ENCODE measurements around the gene JAKMIP1.
A peak's percentile ranks its signal among the peaks of the same experiment; 100 is the strongest.

JAKMIP1 gene

DNA sequence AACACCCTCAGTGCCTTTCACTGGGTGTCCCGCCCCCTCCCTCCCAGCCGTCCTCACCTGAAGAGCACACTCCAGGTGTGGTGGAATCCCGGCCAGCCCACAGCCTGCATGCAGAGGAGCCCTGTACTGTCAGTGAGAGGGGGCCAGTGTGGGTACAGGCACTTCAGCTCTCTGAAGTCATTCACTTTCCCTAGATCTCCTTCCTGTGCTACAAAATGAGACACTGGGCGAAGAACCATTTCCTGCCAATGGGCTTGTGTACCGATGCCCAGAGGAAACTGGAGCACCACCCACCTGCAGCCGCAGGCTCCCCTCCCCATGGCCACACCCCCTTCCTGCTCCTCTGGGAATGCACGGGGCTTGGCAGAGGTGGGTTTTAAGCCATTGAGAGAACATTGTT is 108.2 kb downstream of the JAKMIP1 start:
- TF ChIP-seq, protein P1, sequence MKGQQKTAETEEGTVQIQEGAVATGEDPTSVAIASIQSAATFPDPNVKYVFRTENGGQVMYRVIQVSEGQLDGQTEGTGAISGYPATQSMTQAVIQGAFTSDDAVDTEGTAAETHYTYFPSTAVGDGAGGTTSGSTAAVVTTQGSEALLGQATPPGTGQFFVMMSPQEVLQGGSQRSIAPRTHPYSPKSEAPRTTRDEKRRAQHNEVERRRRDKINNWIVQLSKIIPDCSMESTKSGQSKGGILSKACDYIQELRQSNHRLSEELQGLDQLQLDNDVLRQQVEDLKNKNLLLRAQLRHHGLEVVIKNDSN (IDR thresholded peaks at IDR 0.05), result no peak
- TF ChIP-seq, protein P2, sequence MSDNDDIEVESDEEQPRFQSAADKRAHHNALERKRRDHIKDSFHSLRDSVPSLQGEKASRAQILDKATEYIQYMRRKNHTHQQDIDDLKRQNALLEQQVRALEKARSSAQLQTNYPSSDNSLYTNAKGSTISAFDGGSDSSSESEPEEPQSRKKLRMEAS (IDR thresholded peaks at IDR 0.05), result no peak
- TF ChIP-seq YY1 (IDR thresholded peaks at IDR 0.05; ENCODE audit: low read depth) (no peak), CREB1 (IDR thresholded peaks at IDR 0.05; ENCODE audit: low read depth) (no peak), ZBTB7A (IDR thresholded peaks at IDR 0.05; ENCODE audit: low read depth) (no peak), TAF1 (IDR thresholded peaks at IDR 0.05; ENCODE audit: low read depth) (no peak), EGR1 (IDR thresholded peaks at IDR 0.05) (no peak), CEBPB (IDR thresholded peaks at IDR 0.05) (no peak), TCF12 (IDR thresholded peaks at IDR 0.05; ENCODE audit: low read depth) (no peak), RAD21 (IDR thresholded peaks at IDR 0.05; ENCODE audit: low read depth) (no peak), EP300 (IDR thresholded peaks at IDR 0.05; ENCODE audit: borderline replicate concordance) (no peak), TEAD4 (IDR thresholded peaks at IDR 0.05) (no peak), FOXM1 (IDR thresholded peaks at IDR 0.05; ENCODE audit: borderline replicate concordance, low read depth) (no peak), NFIC (IDR thresholded peaks at IDR 0.05) (no peak)
- TF ChIP-seq, protein P3, sequence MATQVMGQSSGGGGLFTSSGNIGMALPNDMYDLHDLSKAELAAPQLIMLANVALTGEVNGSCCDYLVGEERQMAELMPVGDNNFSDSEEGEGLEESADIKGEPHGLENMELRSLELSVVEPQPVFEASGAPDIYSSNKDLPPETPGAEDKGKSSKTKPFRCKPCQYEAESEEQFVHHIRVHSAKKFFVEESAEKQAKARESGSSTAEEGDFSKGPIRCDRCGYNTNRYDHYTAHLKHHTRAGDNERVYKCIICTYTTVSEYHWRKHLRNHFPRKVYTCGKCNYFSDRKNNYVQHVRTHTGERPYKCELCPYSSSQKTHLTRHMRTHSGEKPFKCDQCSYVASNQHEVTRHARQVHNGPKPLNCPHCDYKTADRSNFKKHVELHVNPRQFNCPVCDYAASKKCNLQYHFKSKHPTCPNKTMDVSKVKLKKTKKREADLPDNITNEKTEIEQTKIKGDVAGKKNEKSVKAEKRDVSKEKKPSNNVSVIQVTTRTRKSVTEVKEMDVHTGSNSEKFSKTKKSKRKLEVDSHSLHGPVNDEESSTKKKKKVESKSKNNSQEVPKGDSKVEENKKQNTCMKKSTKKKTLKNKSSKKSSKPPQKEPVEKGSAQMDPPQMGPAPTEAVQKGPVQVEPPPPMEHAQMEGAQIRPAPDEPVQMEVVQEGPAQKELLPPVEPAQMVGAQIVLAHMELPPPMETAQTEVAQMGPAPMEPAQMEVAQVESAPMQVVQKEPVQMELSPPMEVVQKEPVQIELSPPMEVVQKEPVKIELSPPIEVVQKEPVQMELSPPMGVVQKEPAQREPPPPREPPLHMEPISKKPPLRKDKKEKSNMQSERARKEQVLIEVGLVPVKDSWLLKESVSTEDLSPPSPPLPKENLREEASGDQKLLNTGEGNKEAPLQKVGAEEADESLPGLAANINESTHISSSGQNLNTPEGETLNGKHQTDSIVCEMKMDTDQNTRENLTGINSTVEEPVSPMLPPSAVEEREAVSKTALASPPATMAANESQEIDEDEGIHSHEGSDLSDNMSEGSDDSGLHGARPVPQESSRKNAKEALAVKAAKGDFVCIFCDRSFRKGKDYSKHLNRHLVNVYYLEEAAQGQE (IDR thresholded peaks at IDR 0.05; ENCODE audit: low read depth), result no peak

DNA sequence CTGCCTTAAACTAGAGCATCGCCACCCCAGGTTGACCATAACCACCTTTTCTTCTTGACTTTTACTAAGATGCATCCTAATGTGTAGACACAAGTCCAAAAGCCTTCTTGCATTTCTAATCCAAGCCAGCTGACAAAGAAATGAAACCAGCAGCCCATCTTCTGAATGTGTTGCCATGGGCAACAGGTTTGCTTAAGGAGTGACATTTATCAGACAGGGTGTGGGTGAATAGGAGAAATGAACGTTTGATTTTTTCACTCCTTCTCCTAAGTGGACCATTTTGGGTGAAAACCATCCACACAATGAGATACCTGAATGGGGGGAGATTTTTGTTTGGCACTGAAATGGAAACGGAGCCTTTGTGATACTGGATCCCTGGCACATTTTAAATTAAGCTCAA is 109.4 kb downstream of the JAKMIP1 start:
- TF ChIP-seq, protein P1 (IDR thresholded peaks at IDR 0.05), result no peak
- no peak for TF ChIP-seq NFIC (IDR thresholded peaks at IDR 0.05)
- TF ChIP-seq, protein P2 (IDR thresholded peaks at IDR 0.05), result no peak
- no peak for TF ChIP-seq TCF12 (IDR thresholded peaks at IDR 0.05; ENCODE audit: low read depth)
- no peak for TF ChIP-seq CEBPB (IDR thresholded peaks at IDR 0.05)
- TF ChIP-seq EGR1 (IDR thresholded peaks at IDR 0.05), result no peak
- TF ChIP-seq TAF1 (IDR thresholded peaks at IDR 0.05; ENCODE audit: low read depth), result no peak

DNA sequence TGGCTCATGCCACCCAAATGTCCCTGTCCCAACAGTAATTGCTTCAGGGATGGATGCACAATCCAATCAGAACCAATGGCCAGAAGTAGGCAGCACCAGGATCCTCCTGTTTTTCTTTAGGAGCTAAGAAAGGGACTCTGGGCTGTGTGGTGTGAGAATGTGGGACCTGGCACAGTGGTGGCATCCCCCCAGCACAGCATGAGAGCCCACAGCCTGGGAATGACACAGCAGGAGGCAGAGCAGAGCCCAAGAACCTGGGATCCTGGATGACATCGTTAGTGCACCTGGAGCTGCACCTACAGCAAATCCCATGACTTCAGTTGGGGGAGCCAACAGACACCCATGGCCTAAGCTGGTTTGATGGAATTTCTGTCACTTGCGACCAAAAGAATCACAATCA is 111.4 kb downstream of the JAKMIP1 start:
- TF ChIP-seq FOXM1 (IDR thresholded peaks at IDR 0.05; ENCODE audit: borderline replicate concordance, low read depth), result no peak
- TF ChIP-seq TAF1 (IDR thresholded peaks at IDR 0.05; ENCODE audit: low read depth), result no peak
- TF ChIP-seq TEAD4 (IDR thresholded peaks at IDR 0.05), result no peak
- TF ChIP-seq, protein P2 (IDR thresholded peaks at IDR 0.05), result no peak
- no peak for TF ChIP-seq ZBTB7A (IDR thresholded peaks at IDR 0.05; ENCODE audit: low read depth)

DNA sequence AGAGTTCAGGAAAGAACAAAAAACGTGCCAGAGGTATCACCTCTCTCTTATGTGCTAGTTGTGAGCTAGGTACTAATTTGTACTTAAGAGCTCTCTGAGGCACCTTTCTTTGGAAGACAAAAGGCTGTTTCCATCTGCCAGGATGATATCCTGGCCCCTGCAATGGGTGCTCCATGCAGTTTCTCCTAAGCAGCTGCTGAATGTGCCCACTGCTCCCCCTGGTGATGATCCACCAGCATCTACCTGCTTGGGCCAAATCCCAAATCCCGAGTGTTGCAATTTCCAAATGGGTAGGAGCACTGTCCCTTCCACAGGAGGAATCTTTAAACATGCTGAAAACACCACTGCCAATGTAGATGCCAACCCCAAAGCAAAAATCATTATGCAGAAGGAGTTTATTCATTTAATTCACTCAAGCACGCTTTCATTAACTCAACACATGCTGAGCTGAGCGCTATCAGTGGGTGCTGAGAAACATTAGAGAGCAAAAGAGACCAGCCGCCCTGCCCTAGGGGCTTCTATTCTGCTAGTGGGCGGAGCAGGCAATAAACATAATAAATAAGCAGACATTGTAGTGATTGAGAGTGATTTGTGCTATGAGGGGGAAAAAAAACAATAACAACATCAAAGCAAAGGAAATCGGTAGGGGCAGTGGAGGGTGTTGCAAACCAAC is 112.5 kb downstream of the JAKMIP1 start:
- no peak for TF ChIP-seq TAF1 (IDR thresholded peaks at IDR 0.05; ENCODE audit: low read depth)
- TF ChIP-seq, protein P2 (IDR thresholded peaks at IDR 0.05), result no peak
- 0 out of 2 replicates have a peak, but pooled peaks have one; percentile 5 for TF ChIP-seq CEBPB (IDR thresholded peaks at IDR 0.05)
- no peak for TF ChIP-seq NFIC (IDR thresholded peaks at IDR 0.05)
- no peak for TF ChIP-seq YY1 (IDR thresholded peaks at IDR 0.05; ENCODE audit: low read depth)
- TF ChIP-seq, protein P3 (IDR thresholded peaks at IDR 0.05; ENCODE audit: low read depth), result no peak
- no peak for TF ChIP-seq FOXM1 (IDR thresholded peaks at IDR 0.05; ENCODE audit: borderline replicate concordance, low read depth)
- peak; percentile 63 for TF ChIP-seq RAD21 (IDR thresholded peaks at IDR 0.05; ENCODE audit: low read depth)
- no peak for TF ChIP-seq EGR1 (IDR thresholded peaks at IDR 0.05)
- TF ChIP-seq EP300 (IDR thresholded peaks at IDR 0.05; ENCODE audit: borderline replicate concordance), result no peak

DNA sequence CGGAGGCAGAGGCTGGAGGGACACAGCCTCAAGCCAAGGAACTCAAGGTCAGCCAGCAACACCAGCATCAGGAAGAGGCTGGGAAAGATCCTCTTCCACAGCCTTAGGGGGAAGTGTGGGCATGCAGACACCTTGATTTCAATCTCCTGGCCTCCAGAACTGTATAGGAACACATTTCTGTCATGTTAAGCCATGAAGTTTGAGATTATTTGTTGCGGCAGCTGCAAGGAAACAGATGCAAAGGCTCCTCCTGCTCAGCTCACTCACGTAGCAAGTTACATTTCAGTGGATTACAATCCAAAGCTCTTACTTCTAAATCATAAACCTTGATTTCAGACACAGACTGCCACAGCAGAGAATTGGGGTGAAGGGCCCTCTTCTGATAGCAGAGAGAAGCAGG is 113.5 kb downstream of the JAKMIP1 start:
- TF ChIP-seq FOXM1 (IDR thresholded peaks at IDR 0.05; ENCODE audit: borderline replicate concordance, low read depth) (no peak), EP300 (IDR thresholded peaks at IDR 0.05; ENCODE audit: borderline replicate concordance) (no peak), YY1 (IDR thresholded peaks at IDR 0.05; ENCODE audit: low read depth) (no peak), NFIC (IDR thresholded peaks at IDR 0.05) (no peak)
- TF ChIP-seq, protein P2 (IDR thresholded peaks at IDR 0.05), result no peak
